Liver (tissue), 9 donors: ENCODE data around the gene TSPAN18. TPM values are rescaled to one million over a fixed set of nuclear protein-coding genes. Genes with fewer than 3 reads are reported as not detected.

Experiments used
- DNase-seq: peaks from one replicate; pipeline ENCODE4 v3.0.0-alpha.2; 2017; ENCODE audit warnings: low spot score
- H3K27ac ChIP-seq, 2 donors: one replicate each; pipeline ENCODE4 v1.7.0; 2013; ENCODE audit warnings: inconsistent platforms in 2 of 2, low read length in 2 of 2, control low read depth in 1 of 2, low read depth in 1 of 2, mild to moderate bottlenecking in 1 of 2
- H3K27me3 ChIP-seq, 4 donors: one replicate each; pipeline versions ENCODE4 v1.6.1 to v1.7.0; 2013; ENCODE audit warnings: low read length in 3 of 4, inconsistent platforms in 1 of 4, mild to moderate bottlenecking in 1 of 4, moderate library complexity in 1 of 4; ENCODE audit not compliant: control insufficient read depth in 4 of 4, insufficient read depth in 4 of 4
- H3K36me3 ChIP-seq, 4 donors: one replicate each; pipeline versions ENCODE4 v1.6.1 to v1.7.0; 2013; ENCODE audit warnings: low read length in 3 of 4, mild to moderate bottlenecking in 3 of 4, low read depth in 1 of 4, moderate library complexity in 1 of 4; ENCODE audit not compliant: control insufficient read depth in 4 of 4, insufficient read depth in 3 of 4
- H3K4me1 ChIP-seq, 4 donors: one replicate each; pipeline versions ENCODE4 v1.6.1 to v1.7.0; 2013; ENCODE audit warnings: low read length in 3 of 4, mild to moderate bottlenecking in 3 of 4, moderate library complexity in 1 of 4; ENCODE audit not compliant: control insufficient read depth in 4 of 4, insufficient read depth in 4 of 4
- H3K4me3 ChIP-seq, 3 donors: one replicate each; pipeline versions ENCODE4 v1.6.1 to v1.7.0; 2013; ENCODE audit warnings: low read length in 3 of 3, control low read depth in 1 of 3, low read depth in 1 of 3, mild to moderate bottlenecking in 1 of 3
- H3K9ac ChIP-seq, 2 donors: one replicate each; pipeline ENCODE4 v1.7.0; 2013; ENCODE audit warnings: low read length in 2 of 2, mild to moderate bottlenecking in 2 of 2, moderate library complexity in 2 of 2, control low read depth in 1 of 2, low read depth in 1 of 2
- H3K9me3 ChIP-seq, 4 donors: one replicate each; pipeline versions ENCODE4 v1.6.1 to v1.7.0; 2013; ENCODE audit warnings: low read length in 3 of 4; ENCODE audit not compliant: control insufficient read depth in 4 of 4
- EGR1 ChIP-seq, 2 donors: IDR thresholded peaks; 2 replicates each; pipeline ENCODE4 v1.6.1; 2016 to 2018; ENCODE audit warnings: antibody characterized with exemption in 2 of 2, low read depth in 2 of 2
- FOXA1 ChIP-seq: IDR thresholded peaks from 2 replicates; pipeline ENCODE4 v1.6.1; 2016; ENCODE audit warnings: antibody characterized with exemption
- FOXA2 ChIP-seq: IDR thresholded peaks from 2 replicates; pipeline ENCODE4 v1.6.1; 2016; ENCODE audit warnings: antibody characterized with exemption
- GABPA ChIP-seq, 2 donors: IDR thresholded peaks in 1 of 2; conservative IDR thresholded peaks in 1 of 2; 2 replicates each; pipeline ENCODE4 v1.6.1; 2016; ENCODE audit warnings: antibody characterized with exemption in 2 of 2, mild to moderate bottlenecking in 1 of 2, moderate library complexity in 1 of 2
- HNF4A ChIP-seq, 2 donors: conservative IDR thresholded peaks; 2 replicates each; pipeline ENCODE4 v1.6.1; 2016; ENCODE audit warnings: antibody characterized with exemption in 2 of 2, mild to moderate bottlenecking in 2 of 2
- HNF4G ChIP-seq: IDR thresholded peaks from 2 replicates; pipeline ENCODE4 v1.6.1; 2016; ENCODE audit warnings: antibody characterized with exemption
- JUND ChIP-seq, 2 donors: IDR thresholded peaks; 2 replicates each; pipeline ENCODE4 v1.6.1; 2016; ENCODE audit warnings: antibody characterized with exemption in 2 of 2
- NR2F2 ChIP-seq: IDR thresholded peaks from 2 replicates; pipeline ENCODE4 v1.6.1; 2016; ENCODE audit warnings: antibody characterized with exemption
- RAD21 ChIP-seq, 2 donors: IDR thresholded peaks; 2 replicates each; pipeline ENCODE4 v1.6.1; 2016; ENCODE audit warnings: antibody characterized with exemption in 2 of 2, mild to moderate bottlenecking in 2 of 2
- RXRA ChIP-seq, 2 donors: IDR thresholded peaks; 2 replicates each; pipeline ENCODE4 v1.6.1; 2017 to 2018; ENCODE audit warnings: antibody characterized with exemption in 2 of 2, mild to moderate bottlenecking in 1 of 2
- SP1 ChIP-seq: IDR thresholded peaks from 2 replicates; pipeline ENCODE4 v1.6.1; 2018; ENCODE audit warnings: antibody characterized with exemption, mild to moderate bottlenecking
- TAF1 ChIP-seq: conservative IDR thresholded peaks from 2 replicates; pipeline ENCODE4 v1.6.1; 2016; ENCODE audit warnings: antibody characterized with exemption, mild to moderate bottlenecking
- YY1 ChIP-seq: IDR thresholded peaks from 2 replicates; pipeline ENCODE4 v1.6.1; 2016; ENCODE audit warnings: antibody characterized with exemption, mild to moderate bottlenecking
- WGBS: extraction: QIAGEN DNeasy Blood & Tissue Kit; methylation state at CpG from one replicate; pipeline ENCODE4 v1.1.7; 2013; 5-methylcytosine and 5-hydroxymethylcytosine counted together
- polyA plus RNA-seq, 2 donors: library from polyadenylated mRNA; stranded (reverse) in 1 of 2; unstranded in 1 of 2; fragments of 200-250 nt in 1 of 2; fragments of >200 nt in 1 of 2; fragmentation: Nextera tagmentation in 1 of 2; extraction: Ambion mirVana in 1 of 2; gene quantifications; one replicate each; pipeline versions ENCODE4 v1.2.1 to v1.2.3, GENCODE V29; 2013 to 2015
- total RNA-seq, 2 donors: library from RNA; depleted of rRNA; stranded (reverse); fragments of >200 nt; gene quantifications; one replicate each; pipeline ENCODE4 v1.2.3, GENCODE V29; 2014
- TF ChIP-seq, protein P1 (sequence below): fragments of 150-350 bp; IDR thresholded peaks from 2 replicates; pipeline ENCODE4 v1.5.1; 2017; ENCODE audit warnings: improper control_type of control experiment, low read depth, low read length; ENCODE audit not compliant: missing input control
- TF ChIP-seq, protein P2 (sequence below): IDR thresholded peaks from 2 replicates; pipeline ENCODE4 v1.6.1; 2016; ENCODE audit warnings: antibody characterized with exemption
- TF ChIP-seq, protein P3 (sequence below): IDR thresholded peaks from 2 replicates; pipeline ENCODE4 v1.6.1; 2016; ENCODE audit warnings: antibody characterized with exemption
- TF ChIP-seq, protein P4 (sequence below): IDR thresholded peaks from 2 replicates; pipeline ENCODE4 v1.6.1; 2016; ENCODE audit warnings: antibody characterized with exemption
- TF ChIP-seq, protein P5 (sequence below): IDR thresholded peaks from 2 replicates; pipeline ENCODE4 v1.6.1; 2016; ENCODE audit warnings: antibody characterized with exemption, mild to moderate bottlenecking
- donor health status: healthy.
- donor health status: healthy.
- donor health status: healthy.
- donor health status: healthy.
- donor health status: healthy.

TSPAN18 gene
- total and polyA plus RNA-seq, 4 donors = 1.2 to 5.0 (median 2.8) TPM

DNA sequence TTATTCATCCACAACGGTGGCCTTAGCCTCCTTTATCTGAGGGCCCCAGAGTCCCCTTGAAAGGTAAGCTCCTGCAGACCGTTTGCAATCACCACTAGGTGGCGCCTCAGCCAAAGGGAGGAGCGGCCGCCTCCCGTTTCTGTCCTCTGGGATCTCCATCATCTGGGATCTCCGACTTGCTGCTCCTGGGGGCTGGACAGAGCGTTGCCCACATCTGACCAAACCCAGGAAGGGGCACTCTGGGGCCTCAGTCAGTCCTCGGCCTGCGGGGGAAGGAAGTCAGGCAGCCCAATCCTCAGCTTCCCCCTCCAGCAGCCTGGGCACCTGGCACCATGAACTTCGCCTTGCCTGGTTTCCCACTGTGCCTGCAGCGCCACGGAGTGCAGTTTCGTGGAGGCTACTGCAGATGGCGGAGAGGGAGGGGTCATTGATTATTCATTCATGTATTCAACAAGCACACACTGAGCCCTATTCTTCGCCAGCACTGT, 200.5 kb downstream of the TSPAN18 start:
- Histone ChIP-seq H3K4me1 (no peaks in the 10 kb centered on the region), H3K9ac (no peak overlapping the region), H3K27me3 (no peaks in the 10 kb centered on the region), H3K9me3 (no peaks in the 10 kb centered on the region), H3K27ac (no peak overlapping the region), H3K36me3 (no peaks in the 10 kb centered on the region), H3K4me3 (no peak overlapping the region)
- 24% methylated on average over 16 of the region's 16 CpGs for WGBS
- DNase-seq = peak; percentile 63
- TF ChIP-seq, protein P1, sequence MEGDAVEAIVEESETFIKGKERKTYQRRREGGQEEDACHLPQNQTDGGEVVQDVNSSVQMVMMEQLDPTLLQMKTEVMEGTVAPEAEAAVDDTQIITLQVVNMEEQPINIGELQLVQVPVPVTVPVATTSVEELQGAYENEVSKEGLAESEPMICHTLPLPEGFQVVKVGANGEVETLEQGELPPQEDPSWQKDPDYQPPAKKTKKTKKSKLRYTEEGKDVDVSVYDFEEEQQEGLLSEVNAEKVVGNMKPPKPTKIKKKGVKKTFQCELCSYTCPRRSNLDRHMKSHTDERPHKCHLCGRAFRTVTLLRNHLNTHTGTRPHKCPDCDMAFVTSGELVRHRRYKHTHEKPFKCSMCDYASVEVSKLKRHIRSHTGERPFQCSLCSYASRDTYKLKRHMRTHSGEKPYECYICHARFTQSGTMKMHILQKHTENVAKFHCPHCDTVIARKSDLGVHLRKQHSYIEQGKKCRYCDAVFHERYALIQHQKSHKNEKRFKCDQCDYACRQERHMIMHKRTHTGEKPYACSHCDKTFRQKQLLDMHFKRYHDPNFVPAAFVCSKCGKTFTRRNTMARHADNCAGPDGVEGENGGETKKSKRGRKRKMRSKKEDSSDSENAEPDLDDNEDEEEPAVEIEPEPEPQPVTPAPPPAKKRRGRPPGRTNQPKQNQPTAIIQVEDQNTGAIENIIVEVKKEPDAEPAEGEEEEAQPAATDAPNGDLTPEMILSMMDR = peak; percentile 78
- no peak for TF ChIP-seq NR2F2
- peak; percentile 82 to 85 for TF ChIP-seq RAD21 (IDR thresholded peaks at IDR 0.05)

DNA sequence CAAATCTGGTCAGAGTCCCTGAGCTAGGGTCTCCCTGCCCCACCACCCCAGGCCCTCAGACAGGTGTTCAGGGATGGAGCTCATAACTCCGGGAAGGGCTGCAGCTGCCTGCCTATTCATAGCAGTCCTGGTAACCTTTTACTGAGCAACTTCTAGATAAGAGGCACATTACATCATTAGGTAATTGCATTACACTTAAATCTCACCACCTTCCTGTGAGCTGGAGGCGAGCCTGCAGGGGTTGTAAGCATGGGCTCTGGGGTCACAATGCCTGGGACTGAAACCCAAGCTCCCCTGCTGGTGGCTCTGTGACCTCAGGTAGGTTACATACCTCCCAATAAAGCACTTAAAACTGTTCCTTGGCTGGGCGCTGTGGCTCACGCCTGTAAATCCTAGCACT, 201.4 kb downstream of the TSPAN18 start:
- DNase-seq = no peak
- no peaks in the 10 kb centered on the region for H3K9me3 ChIP-seq
- WGBS = 79% methylated on average over 4 of the region's 4 CpGs
- H3K4me1 ChIP-seq = no peaks in the 10 kb centered on the region
- H3K27ac ChIP-seq = no peak overlapping the region
- no peak overlapping the region for H3K9ac ChIP-seq
- no peaks in the 10 kb centered on the region for H3K36me3 ChIP-seq
- H3K27me3 ChIP-seq = no peaks in the 10 kb centered on the region
- H3K4me3 ChIP-seq = no peak overlapping the region
- no peak for TF ChIP-seq FOXA1
- TF ChIP-seq FOXA2 = no peak

DNA sequence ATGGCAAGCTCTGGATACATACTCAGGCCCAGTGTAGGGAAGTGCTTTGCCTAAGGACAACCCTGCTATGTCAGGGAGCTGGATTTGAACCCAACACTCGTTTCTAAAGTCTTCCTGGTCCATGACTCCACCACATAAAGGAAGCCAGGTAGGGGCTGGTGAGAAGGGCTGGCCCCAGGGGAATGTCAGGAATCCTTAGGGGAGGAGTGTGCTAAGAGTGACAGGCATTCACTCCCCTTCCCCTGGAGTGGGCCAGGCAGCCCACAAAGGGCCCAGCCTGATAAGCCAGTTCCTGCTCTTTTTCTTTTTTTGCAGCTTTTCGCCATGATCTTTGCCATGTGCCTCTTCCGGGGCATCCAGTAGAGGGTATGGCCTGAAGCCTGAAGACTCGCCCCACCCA, 202.1 kb downstream of the TSPAN18 start:
- DNase-seq = no peak
- Histone ChIP-seq H3K36me3 (no peaks in the 10 kb centered on the region), H3K9ac (no peak overlapping the region), H3K27me3 (no peaks in the 10 kb centered on the region), H3K9me3 (no peaks in the 10 kb centered on the region), H3K4me1 (no peaks in the 10 kb centered on the region), H3K27ac (no peak overlapping the region), H3K4me3 (no peak overlapping the region)
- 67% methylated on average over 4 of the region's 4 CpGs for WGBS
- TF ChIP-seq, protein P1 = no peak
- no peak for TF ChIP-seq FOXA1
- no peak for TF ChIP-seq SP1
- no peak for TF ChIP-seq EGR1 (IDR thresholded peaks at IDR 0.05; ENCODE audit: low read depth in 2 of 2)
- TF ChIP-seq HNF4A (conservative IDR thresholded peaks at IDR 0.05) = no peak
- no peak for TF ChIP-seq HNF4G
- TF ChIP-seq NR2F2 = no peak
- TF ChIP-seq, protein P2, sequence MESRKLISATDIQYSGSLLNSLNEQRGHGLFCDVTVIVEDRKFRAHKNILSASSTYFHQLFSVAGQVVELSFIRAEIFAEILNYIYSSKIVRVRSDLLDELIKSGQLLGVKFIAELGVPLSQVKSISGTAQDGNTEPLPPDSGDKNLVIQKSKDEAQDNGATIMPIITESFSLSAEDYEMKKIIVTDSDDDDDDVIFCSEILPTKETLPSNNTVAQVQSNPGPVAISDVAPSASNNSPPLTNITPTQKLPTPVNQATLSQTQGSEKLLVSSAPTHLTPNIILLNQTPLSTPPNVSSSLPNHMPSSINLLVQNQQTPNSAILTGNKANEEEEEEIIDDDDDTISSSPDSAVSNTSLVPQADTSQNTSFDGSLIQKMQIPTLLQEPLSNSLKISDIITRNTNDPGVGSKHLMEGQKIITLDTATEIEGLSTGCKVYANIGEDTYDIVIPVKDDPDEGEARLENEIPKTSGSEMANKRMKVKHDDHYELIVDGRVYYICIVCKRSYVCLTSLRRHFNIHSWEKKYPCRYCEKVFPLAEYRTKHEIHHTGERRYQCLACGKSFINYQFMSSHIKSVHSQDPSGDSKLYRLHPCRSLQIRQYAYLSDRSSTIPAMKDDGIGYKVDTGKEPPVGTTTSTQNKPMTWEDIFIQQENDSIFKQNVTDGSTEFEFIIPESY = no peak
- TF ChIP-seq, protein P3, sequence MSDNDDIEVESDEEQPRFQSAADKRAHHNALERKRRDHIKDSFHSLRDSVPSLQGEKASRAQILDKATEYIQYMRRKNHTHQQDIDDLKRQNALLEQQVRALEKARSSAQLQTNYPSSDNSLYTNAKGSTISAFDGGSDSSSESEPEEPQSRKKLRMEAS = no peak
- no peak for TF ChIP-seq RAD21 (IDR thresholded peaks at IDR 0.05)
- TF ChIP-seq JUND (IDR thresholded peaks at IDR 0.05) = no peak
- TF ChIP-seq FOXA2 = no peak
- TF ChIP-seq RXRA (IDR thresholded peaks at IDR 0.05) = no peak
- TF ChIP-seq, protein P4, sequence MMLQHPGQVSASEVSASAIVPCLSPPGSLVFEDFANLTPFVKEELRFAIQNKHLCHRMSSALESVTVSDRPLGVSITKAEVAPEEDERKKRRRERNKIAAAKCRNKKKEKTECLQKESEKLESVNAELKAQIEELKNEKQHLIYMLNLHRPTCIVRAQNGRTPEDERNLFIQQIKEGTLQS = no peak
- no peak for TF ChIP-seq TAF1
- TF ChIP-seq GABPA (IDR thresholded peaks at IDR 0.05 in 1 of 2, conservative IDR thresholded peaks at IDR 0.05 in 1 of 2) = no peak
- TF ChIP-seq YY1 = no peak
- TF ChIP-seq, protein P5, sequence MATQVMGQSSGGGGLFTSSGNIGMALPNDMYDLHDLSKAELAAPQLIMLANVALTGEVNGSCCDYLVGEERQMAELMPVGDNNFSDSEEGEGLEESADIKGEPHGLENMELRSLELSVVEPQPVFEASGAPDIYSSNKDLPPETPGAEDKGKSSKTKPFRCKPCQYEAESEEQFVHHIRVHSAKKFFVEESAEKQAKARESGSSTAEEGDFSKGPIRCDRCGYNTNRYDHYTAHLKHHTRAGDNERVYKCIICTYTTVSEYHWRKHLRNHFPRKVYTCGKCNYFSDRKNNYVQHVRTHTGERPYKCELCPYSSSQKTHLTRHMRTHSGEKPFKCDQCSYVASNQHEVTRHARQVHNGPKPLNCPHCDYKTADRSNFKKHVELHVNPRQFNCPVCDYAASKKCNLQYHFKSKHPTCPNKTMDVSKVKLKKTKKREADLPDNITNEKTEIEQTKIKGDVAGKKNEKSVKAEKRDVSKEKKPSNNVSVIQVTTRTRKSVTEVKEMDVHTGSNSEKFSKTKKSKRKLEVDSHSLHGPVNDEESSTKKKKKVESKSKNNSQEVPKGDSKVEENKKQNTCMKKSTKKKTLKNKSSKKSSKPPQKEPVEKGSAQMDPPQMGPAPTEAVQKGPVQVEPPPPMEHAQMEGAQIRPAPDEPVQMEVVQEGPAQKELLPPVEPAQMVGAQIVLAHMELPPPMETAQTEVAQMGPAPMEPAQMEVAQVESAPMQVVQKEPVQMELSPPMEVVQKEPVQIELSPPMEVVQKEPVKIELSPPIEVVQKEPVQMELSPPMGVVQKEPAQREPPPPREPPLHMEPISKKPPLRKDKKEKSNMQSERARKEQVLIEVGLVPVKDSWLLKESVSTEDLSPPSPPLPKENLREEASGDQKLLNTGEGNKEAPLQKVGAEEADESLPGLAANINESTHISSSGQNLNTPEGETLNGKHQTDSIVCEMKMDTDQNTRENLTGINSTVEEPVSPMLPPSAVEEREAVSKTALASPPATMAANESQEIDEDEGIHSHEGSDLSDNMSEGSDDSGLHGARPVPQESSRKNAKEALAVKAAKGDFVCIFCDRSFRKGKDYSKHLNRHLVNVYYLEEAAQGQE = no peak
